Fibroblast of skin of left quadriceps (primary cell): ENCODE results near the gene ATP8A1.

Source experiments
- DNase-seq, 2 experiments: peaks; one replicate each; pipeline ENCODE4 v3.0.0-alpha.2; 2013; ENCODE audit warnings: low read depth in 2 of 2

Gene ATP8A1

DNA sequence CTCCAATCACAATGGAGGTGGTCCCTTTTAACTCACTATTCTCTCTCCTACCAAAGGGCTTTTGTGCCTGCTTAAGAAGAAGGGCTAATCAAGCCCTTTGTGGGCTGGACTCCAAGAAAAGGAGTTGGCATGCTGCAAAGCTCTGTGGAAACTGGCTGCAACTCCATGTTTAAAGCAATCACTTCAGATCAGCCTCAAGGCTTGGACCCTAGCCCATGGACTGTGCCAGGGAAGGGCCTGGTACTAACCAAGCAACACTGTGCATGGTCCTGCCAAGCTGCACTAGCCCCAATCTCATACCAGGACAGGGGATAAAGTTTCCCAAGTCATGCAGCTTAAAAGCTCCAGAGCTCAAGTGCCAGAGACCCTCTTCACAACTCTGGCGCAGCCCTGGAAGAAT is 86.7 kb downstream of the ATP8A1 start:
- DNase-seq = no peak

DNA sequence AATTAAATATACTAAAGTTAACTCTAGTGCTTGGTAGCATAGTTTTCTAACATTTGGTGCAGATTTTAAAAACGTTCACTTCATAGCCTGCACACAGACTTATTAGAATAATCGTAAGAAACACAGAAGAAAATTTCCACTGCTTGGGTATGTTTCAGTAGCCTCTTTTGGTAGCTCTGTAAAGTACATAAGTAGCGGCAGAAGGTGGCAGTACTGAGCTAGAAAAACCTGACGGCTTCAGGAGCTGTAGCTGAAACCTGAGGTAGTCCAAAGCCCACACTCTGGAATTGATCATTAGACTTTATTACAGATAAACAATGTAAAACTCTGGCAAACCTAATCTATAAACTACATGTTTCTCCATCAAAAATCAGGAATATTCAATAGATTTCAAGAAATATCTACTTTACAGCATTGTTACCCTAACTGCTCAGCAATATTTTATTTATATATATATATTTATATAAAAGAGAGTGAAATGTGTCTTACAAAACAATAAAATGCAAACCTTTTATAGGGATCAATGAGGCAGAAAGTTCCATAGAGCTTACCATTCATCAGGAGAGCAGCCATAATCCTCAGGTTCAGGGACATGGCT is 88.2 kb downstream of the ATP8A1 start:
- DNase-seq = peak; percentile 32 to 36

DNA sequence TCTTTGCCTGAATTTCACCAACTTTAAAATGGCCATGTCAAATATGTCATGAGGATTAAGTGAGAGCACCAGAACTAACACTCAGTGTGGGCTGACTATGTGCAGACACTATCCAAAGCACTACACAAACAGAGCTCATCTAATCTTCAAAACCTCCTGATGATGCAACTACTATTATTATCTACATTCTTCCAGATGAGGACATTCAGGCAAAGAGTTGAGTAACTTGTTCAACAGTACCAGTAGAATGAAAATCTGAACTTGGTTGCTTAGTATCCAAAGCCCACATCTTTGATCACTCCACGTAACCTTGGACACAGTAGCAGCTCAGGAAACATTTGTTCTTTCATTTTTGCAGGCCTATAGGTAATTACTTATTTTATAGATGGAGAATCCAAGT is 90.1 kb downstream of the ATP8A1 start:
- no peak for DNase-seq

DNA sequence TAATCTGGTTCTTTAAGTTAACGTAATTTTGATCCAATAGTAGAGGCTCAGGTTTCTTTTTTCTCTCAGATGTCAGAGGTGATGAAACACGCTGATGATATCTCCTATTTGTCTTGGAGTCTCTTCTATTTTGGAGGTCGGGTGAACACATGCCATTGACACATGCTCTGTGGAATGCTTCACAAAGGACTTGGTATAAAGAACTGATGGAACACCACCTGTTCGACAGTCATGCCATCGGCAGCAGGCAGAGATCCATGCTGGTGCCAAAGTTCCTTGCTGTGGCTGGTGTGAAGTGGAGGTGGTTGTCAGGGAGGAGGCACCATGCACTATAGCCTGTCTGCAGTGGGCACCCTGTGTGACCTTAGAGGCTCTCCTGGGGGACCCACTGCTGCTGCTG is 94.9 kb downstream of the ATP8A1 start:
- no peak for DNase-seq

DNA sequence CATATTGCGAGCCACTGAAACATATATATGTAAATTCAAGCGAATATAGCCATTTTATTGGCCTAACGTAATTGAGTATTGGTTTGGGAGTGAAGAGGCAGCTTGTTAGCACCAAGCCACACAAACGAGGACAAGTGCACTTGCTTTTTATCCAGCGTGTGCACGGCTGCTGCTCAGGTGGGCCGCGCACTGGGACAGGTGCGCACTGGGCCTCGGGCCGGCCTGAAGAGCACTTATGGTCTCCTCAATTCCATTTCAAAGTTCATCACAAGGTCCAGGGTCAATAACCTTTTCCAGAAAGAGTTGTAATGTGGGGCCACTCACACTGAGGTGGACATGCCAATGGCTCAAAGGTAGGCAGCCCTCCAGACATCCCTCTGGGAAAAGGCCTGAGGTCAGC is 95.9 kb downstream of the ATP8A1 start:
- DNase-seq = no peak

DNA sequence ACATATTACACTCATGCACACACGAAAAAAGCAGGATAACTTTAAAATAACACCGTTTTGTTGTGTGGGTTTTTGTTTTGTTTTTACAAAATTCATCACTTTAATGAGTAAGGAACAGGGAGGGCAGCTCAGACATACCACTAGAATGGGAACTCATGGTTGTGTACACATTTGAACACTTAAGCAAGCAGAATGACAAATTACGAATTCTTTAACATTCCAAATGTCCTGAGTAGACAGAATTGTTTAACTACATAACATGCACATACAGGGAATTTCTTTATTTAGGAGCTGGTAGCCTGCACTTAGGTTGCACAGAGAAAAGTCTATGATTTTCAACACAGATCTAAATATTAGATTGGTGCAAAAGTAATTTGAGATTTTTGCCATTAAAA is 96.4 kb downstream of the ATP8A1 start:
- DNase-seq = no peak

DNA sequence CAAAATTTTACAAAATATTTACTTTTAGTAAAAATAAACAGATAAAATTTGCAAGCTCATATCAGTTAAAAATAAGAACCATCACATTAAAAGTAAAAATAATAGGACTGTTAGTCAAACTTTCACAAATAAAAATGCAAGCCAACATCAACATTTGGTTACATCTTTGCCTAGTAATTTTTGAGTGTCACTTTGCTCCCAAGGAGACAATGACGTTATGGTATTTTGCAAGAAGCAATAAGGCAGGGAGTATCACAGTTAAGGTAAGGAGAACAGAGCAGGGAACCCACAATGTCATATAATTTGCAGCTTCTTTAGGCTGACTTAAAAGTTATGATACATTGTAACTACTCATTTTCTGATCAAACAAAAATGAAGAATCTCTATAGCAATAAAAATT is 98.7 kb downstream of the ATP8A1 start:
- no peak for DNase-seq

DNA sequence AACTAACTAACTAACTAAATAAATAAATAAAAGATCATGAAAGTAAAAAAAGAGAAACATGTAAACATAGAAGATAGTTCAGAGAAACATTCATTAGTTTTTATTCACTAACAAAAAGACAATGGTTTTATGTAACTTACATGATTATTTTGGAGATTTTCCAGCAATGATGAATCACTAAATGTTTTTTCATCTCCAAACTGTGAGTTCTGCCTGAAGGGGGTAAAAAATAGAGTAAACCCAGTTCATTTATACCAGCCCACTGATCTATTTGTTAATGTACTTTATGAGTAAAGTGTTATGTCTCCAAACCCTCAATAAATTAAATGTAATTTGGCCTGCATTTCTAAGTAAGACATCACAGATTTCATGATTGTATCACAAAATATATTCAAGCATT is 101.1 kb downstream of the ATP8A1 start:
- no peak for DNase-seq

DNA sequence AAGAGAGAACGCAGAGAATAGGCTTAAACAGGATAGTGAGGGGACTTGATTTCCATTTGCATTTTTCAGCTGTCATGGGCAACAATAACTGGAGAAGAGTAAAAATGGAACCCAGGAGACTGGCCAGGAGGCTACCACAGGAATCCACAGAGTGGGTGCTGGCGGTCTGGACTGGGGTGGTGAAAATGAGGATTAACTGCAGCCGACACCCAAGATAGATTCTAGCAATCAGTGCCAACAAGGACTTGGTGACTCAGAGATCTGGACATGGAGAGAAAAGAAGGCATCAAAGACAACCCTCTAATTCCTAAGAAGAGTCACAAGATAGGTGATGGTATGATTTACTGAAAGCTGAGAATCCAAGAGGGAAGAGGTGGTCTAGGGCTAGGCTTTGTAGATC is 102.8 kb downstream of the ATP8A1 start:
- no peak for DNase-seq

DNA sequence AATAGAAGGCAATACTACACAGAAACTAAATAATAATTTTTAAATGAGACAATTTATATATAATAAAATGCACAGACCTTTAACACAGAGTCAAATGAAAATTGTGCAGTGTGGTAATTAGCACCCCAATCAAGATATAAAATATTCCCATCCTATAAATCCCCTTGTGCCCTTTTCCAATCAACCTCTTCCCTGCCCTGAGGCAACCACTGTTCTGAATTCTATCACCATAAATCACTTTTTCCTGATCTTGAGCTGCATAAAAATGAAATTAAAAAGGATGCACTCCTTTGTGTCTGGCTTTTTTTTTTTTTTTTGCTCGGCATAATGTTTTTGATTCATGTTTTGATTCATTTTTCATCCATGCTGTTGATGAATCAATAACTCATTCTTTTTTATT is 107.0 kb downstream of the ATP8A1 start:
- no peak for DNase-seq

DNA sequence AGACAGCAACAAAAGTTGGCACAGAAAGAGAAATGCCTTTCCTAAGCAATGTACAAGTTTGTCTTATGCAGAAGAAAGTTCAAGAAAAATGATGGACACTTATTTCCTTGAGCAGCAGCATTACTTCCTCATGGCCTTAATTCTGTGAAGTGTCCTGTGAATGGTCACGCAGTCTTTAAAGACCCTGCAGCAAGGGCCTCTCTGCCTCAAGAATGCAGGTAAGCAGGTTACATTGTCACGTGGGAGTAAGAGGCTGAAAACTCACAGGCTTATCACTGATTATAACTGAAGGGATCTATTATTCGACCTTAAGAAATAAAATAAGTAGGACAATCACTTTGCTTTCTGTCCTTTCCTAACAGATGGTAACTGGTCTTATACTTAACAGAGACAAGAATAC is 109.1 kb downstream of the ATP8A1 start:
- DNase-seq = no peak

DNA sequence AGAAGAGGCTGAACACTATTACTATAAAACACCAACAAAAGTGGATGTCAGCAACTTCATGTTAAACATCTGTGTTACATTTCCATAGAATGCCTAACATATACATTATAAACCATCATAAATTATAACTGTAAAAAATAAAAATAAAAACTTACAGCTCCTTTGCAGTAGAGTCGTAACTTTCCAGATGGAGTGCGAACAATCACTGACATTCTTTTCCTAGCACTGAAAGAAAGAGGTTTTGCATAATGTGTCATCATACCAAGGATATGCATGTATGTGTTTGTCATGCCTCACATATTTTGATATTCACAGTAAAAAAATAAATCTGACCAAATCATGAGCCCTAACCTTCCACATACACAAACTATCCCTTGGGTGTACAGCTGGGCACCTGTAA is 113.1 kb downstream of the ATP8A1 start:
- peak; percentile 61 to 70 for DNase-seq

DNA sequence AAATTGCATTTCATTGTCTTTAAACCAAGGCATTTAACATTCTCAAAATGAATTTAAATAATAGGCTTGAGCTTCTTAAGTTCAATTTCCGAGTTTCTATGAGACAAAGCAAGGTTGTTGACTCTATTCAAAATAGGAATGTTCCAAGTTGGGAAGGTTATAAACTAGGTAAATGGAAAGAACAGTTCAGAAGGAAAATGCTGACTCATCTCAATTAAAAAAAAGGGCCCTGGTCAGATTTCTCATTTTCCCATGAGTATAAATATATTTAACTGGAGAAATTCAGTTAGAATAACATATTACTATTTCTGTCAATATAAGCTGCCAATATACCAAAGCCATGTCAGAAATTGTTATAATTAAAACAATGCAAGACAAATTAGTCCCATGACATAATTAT is 113.8 kb downstream of the ATP8A1 start:
- DNase-seq = no peak

DNA sequence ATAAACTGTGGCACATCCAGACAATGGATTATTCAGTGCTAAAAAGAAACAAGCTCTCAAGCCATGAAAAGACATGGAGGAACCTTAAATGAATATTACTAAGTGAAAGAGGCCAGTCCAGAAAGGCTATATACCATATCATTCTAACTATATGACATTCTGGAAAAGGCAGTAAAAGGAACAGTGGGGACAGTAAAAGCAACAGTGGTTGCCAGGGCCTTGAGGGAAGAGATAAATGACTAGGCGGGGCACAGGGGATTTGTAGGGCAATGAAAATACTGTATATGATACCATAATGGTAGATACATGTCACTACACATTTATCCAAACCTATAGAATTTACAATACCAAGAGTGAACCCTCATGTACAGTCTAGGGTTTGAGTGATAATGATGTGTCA is 115.3 kb downstream of the ATP8A1 start:
- no peak for DNase-seq

DNA sequence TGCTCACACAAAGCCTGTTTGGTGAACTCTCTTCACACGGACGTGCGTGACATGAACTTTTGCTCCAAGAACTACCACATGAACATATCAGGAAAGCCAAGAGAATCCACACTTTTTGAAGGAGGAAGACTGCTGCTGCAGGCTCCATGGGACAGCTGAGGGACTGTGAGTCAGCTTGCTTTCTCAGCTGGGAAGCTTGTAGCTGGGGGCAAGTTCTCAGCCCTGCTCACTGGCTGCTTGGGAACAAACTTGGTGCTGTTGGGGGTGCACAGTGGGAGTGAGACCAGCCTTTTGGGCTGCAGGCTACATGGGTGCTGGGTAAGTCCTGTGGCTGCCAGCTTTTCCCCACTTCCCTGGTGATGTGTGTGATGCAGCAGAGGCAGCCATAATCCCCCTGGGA is 123.9 kb downstream of the ATP8A1 start:
- no peak for DNase-seq

DNA sequence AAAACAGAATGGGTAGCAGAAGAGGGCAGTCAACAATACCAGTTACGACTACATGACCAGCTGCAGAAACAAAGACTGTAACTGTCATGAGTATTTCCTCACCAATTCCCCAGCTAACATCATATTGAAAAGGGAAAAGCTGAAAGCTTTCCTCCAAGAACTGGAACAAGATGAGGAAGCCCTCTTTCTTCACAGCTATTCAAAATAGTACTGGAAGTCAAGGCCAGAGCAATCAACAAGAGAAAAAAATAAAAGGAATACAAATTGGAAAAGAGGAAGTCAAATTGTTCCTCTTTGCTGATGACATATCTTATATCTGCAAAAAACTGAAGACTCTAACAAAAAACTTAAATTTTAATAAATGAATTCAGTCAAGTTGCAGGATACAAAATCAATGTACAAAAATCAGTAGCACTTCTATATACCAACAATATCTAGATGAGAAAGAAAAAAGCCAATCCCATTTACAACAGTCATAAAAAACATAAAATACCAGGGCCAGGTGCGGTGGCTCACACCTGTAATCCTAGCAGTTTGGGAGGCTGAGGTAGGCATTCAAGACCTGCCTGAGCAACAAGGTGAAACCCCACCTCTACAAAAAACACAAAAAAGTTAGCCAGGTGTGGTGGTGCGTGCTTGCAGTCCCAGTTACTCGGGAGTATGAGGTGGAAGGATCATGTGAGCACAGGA is 125.4 kb downstream of the ATP8A1 start:
- no peak for DNase-seq

DNA sequence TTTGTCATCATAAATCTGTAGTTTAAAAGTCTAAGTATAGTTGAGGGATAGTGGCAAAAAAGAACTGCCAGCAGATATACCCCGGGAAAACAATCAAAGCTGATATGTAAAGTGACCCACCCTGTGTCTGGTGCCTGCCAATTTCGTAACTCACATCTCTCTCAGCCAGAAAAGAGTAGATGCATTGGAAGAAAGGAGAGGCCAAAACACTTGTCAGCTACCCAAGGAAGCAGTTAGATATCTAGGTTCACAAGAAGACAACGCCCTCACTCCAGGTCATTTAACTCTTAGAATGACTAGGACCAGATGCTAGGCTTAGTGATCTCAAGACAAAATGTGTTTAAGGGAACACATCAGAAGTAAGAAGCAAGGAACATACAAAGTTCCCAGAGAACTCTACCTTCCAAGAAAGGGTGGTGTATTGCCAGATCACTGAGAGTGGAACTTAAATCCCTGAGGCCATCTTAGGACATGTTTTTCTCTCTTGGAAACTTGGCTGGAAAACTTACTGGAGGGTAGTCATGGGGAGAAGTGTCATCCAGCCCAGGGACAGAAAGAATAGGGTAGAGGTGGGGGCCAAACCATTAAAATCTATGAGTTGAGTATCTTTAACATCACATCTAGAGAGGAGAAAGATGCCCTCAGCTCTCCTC is 133.7 kb downstream of the ATP8A1 start:
- DNase-seq = no peak

DNA sequence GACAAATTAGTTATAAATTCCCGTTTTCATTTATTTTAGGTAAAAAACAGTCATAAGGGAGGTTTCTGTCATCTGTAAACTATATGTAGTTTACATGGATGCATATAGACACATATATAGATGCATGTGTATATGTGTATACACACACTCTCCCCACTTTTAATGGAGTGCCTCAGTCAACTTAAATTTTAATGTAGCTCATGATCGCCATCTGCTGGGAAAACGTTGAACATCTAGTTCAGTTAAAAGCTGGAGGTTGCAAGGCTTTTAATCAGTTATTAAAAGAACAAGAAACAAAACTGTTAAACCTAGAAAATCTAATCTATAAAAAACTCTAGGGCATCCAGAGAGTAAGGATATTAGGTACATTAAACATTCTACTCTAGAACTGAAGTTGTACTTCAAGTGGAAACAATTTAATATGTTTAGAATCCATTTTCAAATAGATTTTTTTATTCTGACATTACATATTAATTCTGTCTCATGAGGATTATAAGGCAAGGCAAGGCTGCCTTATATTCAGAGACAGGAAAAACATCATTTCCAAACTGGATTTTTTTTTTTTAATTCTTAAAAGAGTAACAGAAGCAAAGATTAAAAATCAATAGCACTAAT is 137.0 kb downstream of the ATP8A1 start:
- DNase-seq = peak; percentile 19 to 23

DNA sequence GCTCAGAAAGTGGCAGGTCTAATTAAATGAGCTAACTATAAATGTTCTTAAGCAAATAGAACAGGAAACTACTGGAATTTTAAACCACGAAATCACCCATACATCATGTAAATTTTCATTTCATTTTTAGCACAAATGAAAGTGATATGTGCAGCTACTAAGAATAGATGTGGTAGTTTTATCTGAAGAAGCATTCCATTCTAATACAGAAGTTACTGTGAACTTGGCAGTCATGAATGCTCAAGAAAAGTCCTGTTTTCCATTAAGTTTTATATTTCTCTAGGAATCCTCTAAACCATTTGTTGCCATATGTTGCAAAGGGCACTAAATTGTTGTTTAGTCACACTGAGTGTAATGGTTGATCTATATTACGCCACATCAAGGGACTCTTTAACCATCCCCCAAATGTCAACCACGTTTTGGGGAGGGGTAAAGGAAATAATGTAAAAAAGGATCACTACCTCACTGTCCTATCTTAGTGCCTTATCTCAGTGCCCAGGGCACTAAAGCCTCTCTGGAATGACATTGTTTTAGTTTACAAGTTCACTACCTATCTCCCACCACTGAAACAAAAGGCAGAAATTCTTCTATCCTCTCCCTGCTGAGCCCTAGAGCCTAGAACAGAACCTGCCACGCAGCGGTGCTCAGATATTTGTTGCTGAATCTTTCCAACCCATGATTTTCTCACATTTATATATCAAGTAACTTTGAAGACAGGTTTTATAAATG is 141.6 kb downstream of the ATP8A1 start:
- peak; percentile 40 to 42 for DNase-seq

DNA sequence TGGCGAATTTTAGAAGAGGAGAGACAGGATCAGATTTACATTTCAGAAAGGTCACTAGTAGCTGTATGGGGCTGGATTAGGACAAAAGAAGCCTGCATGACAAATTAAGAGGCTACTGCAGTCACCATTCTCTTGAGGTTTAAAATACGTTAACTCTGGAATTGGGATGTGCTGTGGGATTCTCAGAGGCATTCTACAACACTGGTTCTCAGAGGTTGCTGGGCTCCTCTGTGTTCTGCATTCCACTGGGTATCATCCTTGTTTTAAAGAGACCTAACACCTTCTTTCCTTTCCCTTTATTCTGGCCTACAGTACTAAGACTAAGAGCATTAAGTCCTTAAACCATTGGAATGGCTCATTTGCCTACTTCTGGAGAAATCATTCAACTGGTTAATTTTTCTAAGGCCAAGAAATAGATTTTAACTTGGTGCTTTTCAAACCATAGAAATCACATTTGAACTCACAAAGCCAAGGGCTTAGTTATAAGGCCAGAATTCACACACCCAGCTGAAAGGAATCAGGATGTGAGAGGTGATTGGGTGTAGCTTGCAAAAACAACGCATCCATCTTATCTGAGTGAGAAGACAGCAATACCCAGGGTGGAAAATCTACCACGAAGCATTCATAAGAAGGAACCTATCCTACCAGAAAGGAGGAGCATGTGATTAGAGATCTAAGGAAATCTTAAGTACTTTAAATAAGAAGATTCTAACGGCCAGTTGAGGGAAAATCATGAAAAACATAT is 143.0 kb downstream of the ATP8A1 start:
- DNase-seq = no peak

DNA sequence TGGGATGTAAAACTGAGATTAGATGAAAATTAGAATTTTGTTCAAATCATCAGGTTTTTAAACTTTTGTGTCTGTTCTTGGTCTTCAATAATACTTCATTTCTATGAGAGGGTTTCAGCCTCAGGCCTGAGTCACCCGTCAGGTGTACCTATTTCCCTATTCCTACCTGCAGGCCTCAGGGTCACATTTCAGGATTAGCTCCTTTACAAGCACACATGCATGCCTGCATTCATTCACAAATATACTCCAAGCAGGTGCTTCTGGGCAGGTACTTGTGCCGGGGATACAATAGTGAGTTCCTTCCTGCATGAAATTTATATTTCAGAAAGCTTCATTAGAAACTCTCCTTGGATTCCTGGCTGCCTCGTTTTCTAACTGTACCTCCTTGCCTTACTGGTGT is 144.7 kb downstream of the ATP8A1 start:
- no peak for DNase-seq

DNA sequence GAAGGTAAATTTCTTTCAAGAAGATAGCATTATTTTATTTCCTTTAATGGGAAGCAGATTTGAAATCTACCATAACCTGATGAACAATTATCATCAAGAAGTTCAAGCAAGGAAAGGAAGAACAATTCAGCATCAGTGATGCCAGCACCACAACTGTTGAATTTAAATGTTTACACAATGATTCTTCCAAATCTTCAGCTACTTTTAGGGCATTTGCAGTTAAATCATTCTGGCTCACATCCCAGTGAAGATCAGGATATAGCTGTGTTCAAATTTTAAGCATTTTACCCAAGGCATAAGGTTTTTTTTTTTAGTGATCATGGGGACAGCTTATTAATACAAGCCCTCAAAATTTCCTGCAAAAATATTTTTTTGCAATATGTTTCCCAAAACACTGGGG is 146.7 kb downstream of the ATP8A1 start:
- DNase-seq = no peak
